ENCODE results near the gene LAT. TPM values are rescaled to one million over a fixed set of nuclear protein-coding genes. Genes with fewer than 3 reads are reported as not detected.

LAT gene
- total and polyA plus RNA-seq, 2 of the 13 experiments (the other 11 are each of a cell fraction or from before 2014, with no cell fraction given), result 2.0 to 3.0 TPM

DNA sequence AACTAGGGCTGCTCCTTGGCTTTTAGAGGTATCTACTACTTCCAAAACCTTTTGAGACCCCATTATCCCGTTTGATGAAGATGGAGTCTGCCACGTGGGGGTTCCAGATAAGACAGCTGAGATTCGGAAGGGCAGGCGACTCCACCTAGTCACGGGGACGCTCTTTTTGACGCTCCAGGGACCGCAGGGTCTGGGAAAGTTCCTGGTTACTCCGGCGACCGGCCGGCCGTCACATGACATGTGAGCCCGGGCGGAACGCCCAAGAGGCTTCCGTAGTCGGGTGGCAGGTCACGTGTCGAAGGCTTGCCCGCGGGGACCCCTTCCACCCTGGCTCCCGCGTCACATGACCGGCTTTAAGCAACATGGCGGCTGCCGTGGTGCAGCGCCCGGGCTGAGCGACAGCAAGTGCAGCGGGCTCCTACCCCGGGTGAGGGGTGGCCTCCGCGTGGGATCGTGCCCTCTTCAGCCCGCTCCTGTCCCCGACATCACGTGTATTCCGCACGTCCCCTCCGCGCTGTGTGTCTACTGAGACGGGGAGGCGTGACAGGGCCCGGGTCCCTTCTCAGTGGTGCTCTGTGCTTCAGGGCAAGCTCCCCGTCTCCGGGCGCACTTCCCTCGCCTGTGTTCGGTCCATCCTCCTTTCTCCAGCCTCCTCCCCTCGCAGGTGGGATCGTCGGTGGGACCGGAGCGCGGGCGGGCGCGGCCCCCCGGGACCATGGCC is 10.3 kb upstream of the LAT start, which contains the start of gene SPNS1 (continued):
- TF ChIP-seq GTF2F1 (IDR thresholded peaks at IDR 0.05; ENCODE audit: low read length) (peak; percentile 76; the same call in 1 of the 2 replicates), ZNF292 (CRISPR knock-in tag; IDR thresholded peaks at IDR 0.05; ENCODE audit: borderline replicate concordance, low read depth) (no peak), KDM4B (CRISPR knock-in tag; IDR thresholded peaks at IDR 0.05) (peak; percentile 97), ZNF724P (CRISPR knock-in tag; IDR thresholded peaks at IDR 0.05; ENCODE audit: borderline replicate concordance) (peak; percentile 45; the same call in 1 of the 2 replicates), ZNF10 (CRISPR knock-in tag; IDR thresholded peaks at IDR 0.05; ENCODE audit: borderline replicate concordance, low read depth) (no peak), ZNF841 (CRISPR knock-in tag; IDR thresholded peaks at IDR 0.05; ENCODE audit: borderline replicate concordance) (peak; percentile 85; the same call in 1 of the 2 replicates), ZNF251 (CRISPR knock-in tag; IDR thresholded peaks at IDR 0.05) (peak; percentile 88; the same call in 1 of the 2 replicates), JUN (CRISPR knock-in tag; IDR thresholded peaks at IDR 0.05) (peak; percentile 17; the same call in 1 of the 2 replicates), CBX1 (IDR thresholded peaks at IDR 0.05; ENCODE audit: low read depth) (peak; percentile 84), LCORL (IDR thresholded peaks at IDR 0.05) (0 out of 2 replicates have a peak, but pooled peaks have one; percentile 21), LCORL (CRISPR knock-in tag; IDR thresholded peaks at IDR 0.05) (peak; percentile 76; the same call in 1 of the 2 replicates), ZFY (CRISPR knock-in tag; IDR thresholded peaks at IDR 0.05) (peak; percentile 95), ZBTB3 (CRISPR knock-in tag; IDR thresholded peaks at IDR 0.05; ENCODE audit: borderline replicate concordance, low read depth) (peak; percentile 86; the same call in 1 of the 2 replicates), KDM1A (CRISPR knock-in tag; IDR thresholded peaks at IDR 0.05) (no peak; the same call in 1 of the 2 replicates)
- TF ChIP-seq, protein P1, sequence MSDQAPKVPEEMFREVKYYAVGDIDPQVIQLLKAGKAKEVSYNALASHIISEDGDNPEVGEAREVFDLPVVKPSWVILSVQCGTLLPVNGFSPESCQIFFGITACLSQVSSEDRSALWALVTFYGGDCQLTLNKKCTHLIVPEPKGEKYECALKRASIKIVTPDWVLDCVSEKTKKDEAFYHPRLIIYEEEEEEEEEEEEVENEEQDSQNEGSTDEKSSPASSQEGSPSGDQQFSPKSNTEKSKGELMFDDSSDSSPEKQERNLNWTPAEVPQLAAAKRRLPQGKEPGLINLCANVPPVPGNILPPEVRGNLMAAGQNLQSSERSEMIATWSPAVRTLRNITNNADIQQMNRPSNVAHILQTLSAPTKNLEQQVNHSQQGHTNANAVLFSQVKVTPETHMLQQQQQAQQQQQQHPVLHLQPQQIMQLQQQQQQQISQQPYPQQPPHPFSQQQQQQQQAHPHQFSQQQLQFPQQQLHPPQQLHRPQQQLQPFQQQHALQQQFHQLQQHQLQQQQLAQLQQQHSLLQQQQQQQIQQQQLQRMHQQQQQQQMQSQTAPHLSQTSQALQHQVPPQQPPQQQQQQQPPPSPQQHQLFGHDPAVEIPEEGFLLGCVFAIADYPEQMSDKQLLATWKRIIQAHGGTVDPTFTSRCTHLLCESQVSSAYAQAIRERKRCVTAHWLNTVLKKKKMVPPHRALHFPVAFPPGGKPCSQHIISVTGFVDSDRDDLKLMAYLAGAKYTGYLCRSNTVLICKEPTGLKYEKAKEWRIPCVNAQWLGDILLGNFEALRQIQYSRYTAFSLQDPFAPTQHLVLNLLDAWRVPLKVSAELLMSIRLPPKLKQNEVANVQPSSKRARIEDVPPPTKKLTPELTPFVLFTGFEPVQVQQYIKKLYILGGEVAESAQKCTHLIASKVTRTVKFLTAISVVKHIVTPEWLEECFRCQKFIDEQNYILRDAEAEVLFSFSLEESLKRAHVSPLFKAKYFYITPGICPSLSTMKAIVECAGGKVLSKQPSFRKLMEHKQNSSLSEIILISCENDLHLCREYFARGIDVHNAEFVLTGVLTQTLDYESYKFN (CRISPR knock-in tag; conservative IDR thresholded peaks at IDR 0.05), result peak; percentile 67; the same call in 1 of the 2 replicates
- TF ChIP-seq, protein P2, sequence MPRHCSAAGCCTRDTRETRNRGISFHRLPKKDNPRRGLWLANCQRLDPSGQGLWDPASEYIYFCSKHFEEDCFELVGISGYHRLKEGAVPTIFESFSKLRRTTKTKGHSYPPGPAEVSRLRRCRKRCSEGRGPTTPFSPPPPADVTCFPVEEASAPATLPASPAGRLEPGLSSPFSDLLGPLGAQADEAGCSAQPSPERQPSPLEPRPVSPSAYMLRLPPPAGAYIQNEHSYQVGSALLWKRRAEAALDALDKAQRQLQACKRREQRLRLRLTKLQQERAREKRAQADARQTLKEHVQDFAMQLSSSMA (CRISPR knock-in tag; IDR thresholded peaks at IDR 0.05), result peak; percentile 84; the same call in 1 of the 2 replicates
- TF ChIP-seq, protein P3, sequence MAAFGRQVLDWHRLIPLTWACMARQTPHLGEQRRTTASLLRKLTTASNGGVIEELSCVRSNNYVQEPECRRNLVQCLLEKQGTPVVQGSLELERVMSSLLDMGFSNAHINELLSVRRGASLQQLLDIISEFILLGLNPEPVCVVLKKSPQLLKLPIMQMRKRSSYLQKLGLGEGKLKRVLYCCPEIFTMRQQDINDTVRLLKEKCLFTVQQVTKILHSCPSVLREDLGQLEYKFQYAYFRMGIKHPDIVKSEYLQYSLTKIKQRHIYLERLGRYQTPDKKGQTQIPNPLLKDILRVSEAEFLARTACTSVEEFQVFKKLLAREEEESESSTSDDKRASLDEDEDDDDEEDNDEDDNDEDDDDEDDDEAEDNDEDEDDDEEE (CRISPR knock-in tag; IDR thresholded peaks at IDR 0.05), result peak; percentile 83; the same call in 1 of the 2 replicates
- TF ChIP-seq, protein P4, sequence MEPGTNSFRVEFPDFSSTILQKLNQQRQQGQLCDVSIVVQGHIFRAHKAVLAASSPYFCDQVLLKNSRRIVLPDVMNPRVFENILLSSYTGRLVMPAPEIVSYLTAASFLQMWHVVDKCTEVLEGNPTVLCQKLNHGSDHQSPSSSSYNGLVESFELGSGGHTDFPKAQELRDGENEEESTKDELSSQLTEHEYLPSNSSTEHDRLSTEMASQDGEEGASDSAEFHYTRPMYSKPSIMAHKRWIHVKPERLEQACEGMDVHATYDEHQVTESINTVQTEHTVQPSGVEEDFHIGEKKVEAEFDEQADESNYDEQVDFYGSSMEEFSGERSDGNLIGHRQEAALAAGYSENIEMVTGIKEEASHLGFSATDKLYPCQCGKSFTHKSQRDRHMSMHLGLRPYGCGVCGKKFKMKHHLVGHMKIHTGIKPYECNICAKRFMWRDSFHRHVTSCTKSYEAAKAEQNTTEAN (CRISPR knock-in tag; conservative IDR thresholded peaks at IDR 0.05), result peak; percentile 79; the same call in 1 of the 2 replicates
- TF ChIP-seq, protein P5, sequence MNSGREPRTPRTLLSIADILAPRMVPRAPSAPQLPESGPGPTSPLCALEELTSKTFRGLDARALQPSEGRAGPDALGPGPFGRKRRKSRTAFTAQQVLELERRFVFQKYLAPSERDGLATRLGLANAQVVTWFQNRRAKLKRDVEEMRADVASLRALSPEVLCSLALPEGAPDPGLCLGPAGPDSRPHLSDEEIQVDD (CRISPR knock-in tag; IDR thresholded peaks at IDR 0.05; ENCODE audit: borderline replicate concordance), result no peak; the same call in 1 of the 2 replicates
- TF ChIP-seq, protein P6, sequence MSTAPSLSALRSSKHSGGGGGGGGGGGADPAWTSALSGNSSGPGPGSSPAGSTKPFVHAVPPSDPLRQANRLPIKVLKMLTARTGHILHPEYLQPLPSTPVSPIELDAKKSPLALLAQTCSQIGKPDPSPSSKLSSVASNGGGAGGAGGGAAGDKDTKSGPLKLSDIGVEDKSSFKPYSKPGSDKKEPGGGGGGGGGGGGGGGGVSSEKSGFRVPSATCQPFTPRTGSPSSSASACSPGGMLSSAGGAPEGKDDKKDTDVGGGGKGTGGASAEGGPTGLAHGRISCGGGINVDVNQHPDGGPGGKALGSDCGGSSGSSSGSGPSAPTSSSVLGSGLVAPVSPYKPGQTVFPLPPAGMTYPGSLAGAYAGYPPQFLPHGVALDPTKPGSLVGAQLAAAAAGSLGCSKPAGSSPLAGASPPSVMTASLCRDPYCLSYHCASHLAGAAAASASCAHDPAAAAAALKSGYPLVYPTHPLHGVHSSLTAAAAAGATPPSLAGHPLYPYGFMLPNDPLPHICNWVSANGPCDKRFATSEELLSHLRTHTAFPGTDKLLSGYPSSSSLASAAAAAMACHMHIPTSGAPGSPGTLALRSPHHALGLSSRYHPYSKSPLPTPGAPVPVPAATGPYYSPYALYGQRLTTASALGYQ (CRISPR knock-in tag; IDR thresholded peaks at IDR 0.05), result peak; percentile 92

Measured in HepG2 (cell line).